Thymus (tissue), 11 donors: ENCODE results near the gene CBX8. TPM values are rescaled to one million over a fixed set of nuclear protein-coding genes. Genes with fewer than 3 reads are reported as not detected.

Source experiments
- DNase-seq, 9 donors: peaks; one replicate each; pipeline ENCODE4 v3.0.0-alpha.2; 2013; ENCODE audit warnings: low spot score in 9 of 9, low read depth in 6 of 9, missing footprints in 1 of 9
- H3K27ac ChIP-seq, 2 donors: one replicate each; pipeline ENCODE4 v1.5.1; 2013; ENCODE audit warnings: control low read depth in 1 of 2, low read depth in 1 of 2, low read length in 1 of 2, mild to moderate bottlenecking in 1 of 2, moderate library complexity in 1 of 2
- H3K27me3 ChIP-seq, 2 donors: one replicate each; pipeline ENCODE4 v1.5.1; 2013; ENCODE audit warnings: low read length in 1 of 2; ENCODE audit not compliant: control insufficient read depth in 2 of 2, insufficient read depth in 1 of 2
- H3K36me3 ChIP-seq, 2 donors: one replicate each; pipeline ENCODE4 v1.5.1; 2013; ENCODE audit warnings: low read length in 1 of 2, mild to moderate bottlenecking in 1 of 2, moderate library complexity in 1 of 2; ENCODE audit not compliant: control insufficient read depth in 2 of 2, insufficient read depth in 2 of 2
- H3K4me1 ChIP-seq, 2 donors: one replicate each; pipeline ENCODE4 v1.5.1; 2013; ENCODE audit warnings: low read length in 2 of 2; ENCODE audit not compliant: control insufficient read depth in 2 of 2, insufficient read depth in 2 of 2
- H3K4me3 ChIP-seq, 2 donors: one replicate each; pipeline ENCODE4 v1.5.1; 2013; ENCODE audit warnings: low read length in 2 of 2, control low read depth in 1 of 2, mild to moderate bottlenecking in 1 of 2
- H3K9me3 ChIP-seq, 2 donors: one replicate each; pipeline ENCODE4 v1.5.1; 2013; ENCODE audit warnings: low read length in 1 of 2, mild to moderate bottlenecking in 1 of 2; ENCODE audit not compliant: control insufficient read depth in 2 of 2, insufficient read depth in 1 of 2
- WGBS: extraction: QIAGEN DNeasy Blood & Tissue Kit; methylation state at CpG from one replicate; pipeline ENCODE4 v1.1.7; 2013; 5-methylcytosine and 5-hydroxymethylcytosine counted together
- polyA plus RNA-seq: library from polyadenylated mRNA; stranded (reverse); fragments of 200-250 nt; gene quantifications from one replicate; pipeline ENCODE4 v1.2.3, GENCODE V29; 2013
- total RNA-seq: library from RNA; stranded (reverse); fragments of 120-200 nt; gene quantifications from one replicate; pipeline ENCODE4 v1.2.4, GENCODE V29; 2013
- donor health status: healthy.

CBX8 gene
- total and polyA plus RNA-seq, 2 donors, result 7.4 to 12.8 TPM

GRCh38 chr17:79836972-79837887, 40.4 kb upstream of the CBX8 start:
- Histone ChIP-seq H3K27me3 (peaks cover 27 to 28% of the 10 kb centered on the region in 2 donors), H3K4me3 (peak overlapping the region; percentile 84 to 92), H3K36me3 (peaks cover 25 to 36% of the 10 kb centered on the region in 2 donors), H3K9me3 (peaks cover 0 to 28% of the 10 kb centered on the region in 2 donors), H3K27ac (peak overlapping the region; percentile 70 to 99), H3K4me1 (peaks cover 46 to 73% of the 10 kb centered on the region in 2 donors)
- DNase-seq, result peak in 7 of 9 donors; percentile 68 to 93 (median 82)
- 3% methylated on average over 41 of the region's 41 CpGs for WGBS

- peaks cover 20 to 22% of the 10 kb centered on the region in 2 donors for H3K27me3 ChIP-seq
- peaks cover 25 to 36% of the 10 kb centered on the region in 2 donors for H3K36me3 ChIP-seq
- DNase-seq, result no peak
- H3K9me3 ChIP-seq, result peaks cover 0 to 22% of the 10 kb centered on the region in 2 donors
- H3K4me1 ChIP-seq, result peaks cover 44 to 72% of the 10 kb centered on the region in 2 donors
- peak overlapping the region; percentile 84 to 92 for H3K4me3 ChIP-seq
- 41% methylated on average over 18 of the region's 18 CpGs for WGBS
- H3K27ac ChIP-seq, result peak overlapping the region in 1 of 2 donors; percentile 99
These were observed 39.7 kb upstream of the CBX8 start for GRCh38 chr17:79836510-79836971.

- H3K36me3 ChIP-seq, result peaks cover 25 to 36% of the 10 kb centered on the region in 2 donors
- H3K4me1 ChIP-seq, result peaks cover 39 to 72% of the 10 kb centered on the region in 2 donors
- WGBS, result 91% methylated on average over 24 of the region's 24 CpGs
- peaks cover 15 to 22% of the 10 kb centered on the region in 2 donors for H3K27me3 ChIP-seq
- no peak overlapping the region for H3K4me3 ChIP-seq
- peak overlapping the region in 1 of 2 donors; percentile 99 for H3K27ac ChIP-seq
- DNase-seq, result peak in 1 of 9 donors; percentile 23
- peaks cover 0 to 19% of the 10 kb centered on the region in 2 donors for H3K9me3 ChIP-seq
These were observed 39.2 kb upstream of the CBX8 start for GRCh38 chr17:79835953-79836509.

GRCh38 chr17:79835470-79835899, 38.6 kb upstream of the CBX8 start:
- no peak overlapping the region for H3K27ac ChIP-seq
- no peak for DNase-seq
- peaks cover 0 to 14% of the 10 kb centered on the region in 2 donors for H3K9me3 ChIP-seq
- no peak overlapping the region for H3K4me3 ChIP-seq
- 98% methylated on average over 13 of the region's 13 CpGs for WGBS
- peaks cover 33 to 72% of the 10 kb centered on the region in 2 donors for H3K4me1 ChIP-seq
- H3K27me3 ChIP-seq, result peaks cover 9 to 18% of the 10 kb centered on the region in 2 donors
- peaks cover 25 to 36% of the 10 kb centered on the region in 2 donors for H3K36me3 ChIP-seq

DNA sequence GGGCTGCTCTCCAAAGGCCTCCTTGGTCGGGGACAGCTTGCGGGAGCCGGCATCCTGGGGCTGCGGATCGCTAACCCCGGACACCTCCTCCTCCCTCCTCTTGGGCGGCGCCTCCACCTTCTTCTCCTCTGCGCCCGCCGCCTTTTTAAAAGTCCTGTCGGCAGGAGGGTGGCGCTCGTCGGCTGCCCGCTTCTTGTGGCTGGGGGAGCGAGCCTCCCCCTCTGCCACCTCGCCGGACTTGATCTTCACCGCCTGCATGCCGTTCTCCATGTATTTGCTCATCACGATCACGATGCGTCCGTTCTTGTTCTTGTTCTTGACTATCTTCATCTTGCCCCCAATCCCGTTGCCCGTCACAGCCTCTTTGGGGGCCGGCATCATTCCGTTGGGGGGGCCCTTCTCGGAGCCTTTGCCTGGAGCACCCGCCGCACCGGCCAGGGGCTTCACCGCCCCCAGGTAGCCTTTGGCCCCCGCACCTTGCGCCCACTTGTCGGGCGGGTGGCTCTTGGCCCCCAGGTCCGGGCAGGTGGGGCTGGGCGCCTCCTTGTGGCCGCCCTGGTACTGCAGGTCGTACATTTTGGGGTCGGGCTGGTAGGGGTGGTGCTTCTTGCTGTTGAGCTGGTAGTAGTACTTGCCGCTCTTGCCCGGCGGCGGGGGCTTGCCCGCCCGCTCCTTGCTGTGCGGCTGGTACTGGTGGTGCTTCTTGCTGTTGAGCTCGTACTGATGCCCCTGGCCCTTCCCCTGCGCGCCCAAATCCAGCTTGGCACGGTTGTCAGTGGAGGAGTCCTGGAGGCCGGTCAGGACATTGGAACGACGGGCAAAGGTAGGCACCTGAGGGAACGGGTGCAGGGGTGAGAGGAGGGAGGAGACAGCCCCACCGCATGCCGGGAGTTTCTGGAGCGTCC, 37.9 kb upstream of the CBX8 start:
- H3K4me3 ChIP-seq, result no peak overlapping the region
- DNase-seq, result peak in 1 of 9 donors; percentile 35
- no peak overlapping the region for H3K27ac ChIP-seq
- 96% methylated on average over 61 of the region's 61 CpGs for WGBS
- H3K27me3 ChIP-seq, result peaks cover 3 to 12% of the 10 kb centered on the region in 2 donors
- peaks cover 0 to 8% of the 10 kb centered on the region in 2 donors for H3K9me3 ChIP-seq
- H3K4me1 ChIP-seq, result peaks cover 28 to 69% of the 10 kb centered on the region in 2 donors
- H3K36me3 ChIP-seq, result peaks cover 25 to 36% of the 10 kb centered on the region in 2 donors

DNA sequence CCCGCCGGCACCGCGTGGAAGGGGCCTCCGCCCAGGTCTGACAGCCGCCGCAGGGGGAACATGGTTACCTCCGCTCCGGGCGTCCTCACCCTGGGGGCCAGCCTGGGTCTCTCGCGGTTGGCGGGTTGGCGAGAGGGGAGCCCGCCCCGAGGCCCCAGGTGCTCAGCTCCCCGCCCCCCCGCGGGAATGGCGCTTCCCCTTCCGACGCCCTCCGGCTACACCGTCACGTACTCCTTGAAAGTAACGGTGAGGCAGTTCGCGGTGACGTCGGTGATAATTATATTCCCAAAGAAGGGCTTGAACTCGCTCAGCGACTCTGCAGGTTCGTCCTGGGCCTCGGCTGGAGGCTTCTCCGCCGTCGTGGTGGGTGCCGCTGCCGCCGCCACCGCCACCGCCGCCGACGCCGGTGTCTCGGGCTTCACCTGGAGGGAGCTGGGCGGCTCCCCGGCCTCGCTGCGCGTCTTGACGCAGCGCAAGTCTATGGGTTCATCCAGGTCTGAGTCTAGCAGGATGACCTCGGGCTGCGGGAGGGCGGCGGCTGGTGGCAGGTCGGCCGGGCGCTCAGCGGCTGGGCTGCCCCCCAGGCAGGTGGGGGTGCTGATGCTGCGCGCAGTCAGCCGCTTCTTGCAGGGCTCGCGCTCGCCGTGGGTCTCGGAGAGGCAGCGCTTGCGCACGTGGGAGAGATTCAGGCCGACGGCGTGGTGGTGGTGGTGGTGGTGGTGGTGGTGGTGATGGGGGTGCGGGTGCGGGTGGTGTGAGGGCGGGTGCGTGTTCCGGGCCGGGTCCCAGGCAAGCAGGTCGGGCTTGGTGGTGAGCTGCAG, 37.1 kb upstream of the CBX8 start:
- Histone ChIP-seq H3K27ac (no peak overlapping the region), H3K4me3 (no peak overlapping the region), H3K27me3 (peaks cover 0 to 8% of the 10 kb centered on the region in 2 donors), H3K9me3 (peaks cover 0 to 8% of the 10 kb centered on the region in 2 donors), H3K4me1 (peaks cover 28 to 70% of the 10 kb centered on the region in 2 donors), H3K36me3 (peaks cover 25 to 36% of the 10 kb centered on the region in 2 donors)
- no peak for DNase-seq
- WGBS, result 96% methylated on average over 83 of the region's 83 CpGs

- Histone ChIP-seq H3K4me3 (no peak overlapping the region), H3K36me3 (peaks cover 25 to 36% of the 10 kb centered on the region in 2 donors), H3K27ac (no peak overlapping the region), H3K27me3 (peaks cover 0 to 8% of the 10 kb centered on the region in 2 donors), H3K9me3 (peaks cover 0 to 8% of the 10 kb centered on the region in 2 donors), H3K4me1 (peaks cover 28 to 78% of the 10 kb centered on the region in 2 donors)
- DNase-seq, result no peak
- WGBS, result 94% methylated on average over 7 of the region's 7 CpGs
These were observed 36.2 kb upstream of the CBX8 start for GRCh38 chr17:79833110-79833450.
